NCI-H128 (cell line): ENCODE results near the gene COX6A2.
A peak's percentile ranks its signal among the peaks of the same experiment; 100 is the strongest.
"Not testable (repeated sequence)": the region's sequence is repeated elsewhere in the genome, so short reads cannot be mapped to it uniquely, and the experiment has no call there.

Experiments used
- DNase-seq: peaks from one replicate; lab custom pipeline; 2025; ENCODE audit not compliant: unreplicated experiment; lab: John Stamatoyannopoulos, UW

Gene COX6A2

GRCh38 chr16:31461921-31462804 is 34.0 kb upstream of the COX6A2 start:
- no peak for DNase-seq

- no peak for DNase-seq
Measured at GRCh38 chr16:31461201-31461920, 33.2 kb upstream of the COX6A2 start.

- DNase-seq, result no peak
Measured at GRCh38 chr16:31460582-31461002, 32.4 kb upstream of the COX6A2 start.

GRCh38 chr16:31459687-31460581 is 31.8 kb upstream of the COX6A2 start:
- peak; percentile 95 for DNase-seq

- peak; percentile 81 for DNase-seq
Measured at GRCh38 chr16:31458844-31459686, 30.9 kb upstream of the COX6A2 start, which contains the start of gene ARMC5. TSS of gene ARMC5 (plus strand) at chr16:31459501. CDS start at chr16:31459525, 24 bp downstream.

- no peak for DNase-seq
Measured at GRCh38 chr16:31458073-31458843, 30.1 kb upstream of the COX6A2 start.

GRCh38 chr16:31456988-31457360 is 28.8 kb upstream of the COX6A2 start:
- DNase-seq, result no peak

- no peak for DNase-seq
Measured at GRCh38 chr16:31455601-31456314, 27.6 kb upstream of the COX6A2 start.

GRCh38 chr16:31453255-31454204 is 25.4 kb upstream of the COX6A2 start:
- DNase-seq, result no peak

GRCh38 chr16:31452631-31453106 is 24.5 kb upstream of the COX6A2 start:
- DNase-seq, result no peak

- no peak for DNase-seq
Measured at GRCh38 chr16:31451681-31452351, 23.7 kb upstream of the COX6A2 start.

- DNase-seq, result no peak
Measured at GRCh38 chr16:31451201-31451600, 23.0 kb upstream of the COX6A2 start.

- not testable (repeated sequence) for DNase-seq
Measured at GRCh38 chr16:31445931-31446330, 17.8 kb upstream of the COX6A2 start.

GRCh38 chr16:31441956-31442355 is 13.8 kb upstream of the COX6A2 start:
- DNase-seq, result no peak

GRCh38 chr16:31440516-31441184 is 12.5 kb upstream of the COX6A2 start:
- no peak for DNase-seq

- no peak for DNase-seq
Measured at GRCh38 chr16:31439519-31439918, 11.4 kb upstream of the COX6A2 start.
